Sigmoid colon (tissue), 4 donors: ENCODE data around the gene DGKD.

Source experiments
- CTCF ChIP-seq, 4 experiments: fragments of 450-650 bp in 3 of 4; fragments of 200-600 bp in 1 of 4; IDR thresholded peaks; one replicate each; pipeline ENCODE4 v1.5.1; 2016 to 2019; ENCODE audit warnings: antibody characterized with exemption in 4 of 4, mild to moderate bottlenecking in 3 of 4, moderate library complexity in 2 of 4
- POLR2A ChIP-seq, 2 donors: fragments of 450-650 bp; IDR thresholded peaks; one replicate each; pipeline ENCODE4 v1.6.1; 2016; ENCODE audit warnings: antibody characterized with exemption in 2 of 2, mild to moderate bottlenecking in 2 of 2, moderate library complexity in 2 of 2
- POLR2AphosphoS5 ChIP-seq, 4 donors: sonication (generic); formaldehyde crosslinking; IDR thresholded peaks; one replicate each; pipeline ENCODE4 v1.6.1; 2017; ENCODE audit warnings: antibody characterized with exemption in 4 of 4

- TF ChIP-seq CTCF (IDR thresholded peaks at IDR 0.05) (no peak), POLR2A (IDR thresholded peaks at IDR 0.05) (no peak), POLR2AphosphoS5 (IDR thresholded peaks at IDR 0.05) (no peak)
Measured at GRCh38 chr2:233489666-233490065, 135.4 kb downstream of the DGKD start.
